PFSK-1 (cell line): ENCODE data around the gene ZFP1.

Experiments used
- FOXP2 ChIP-seq: optimal IDR thresholded peaks from 2 replicates; pipeline ENCODE3; 2011; ENCODE audit warnings: borderline replicate concordance, control low read depth, inconsistent platforms; ENCODE audit not compliant: insufficient read depth; ENCODE audit errors: extremely low read length, extremely low read depth
- POLR2AphosphoS5 ChIP-seq: IDR thresholded peaks from 2 replicates; pipeline ENCODE4 v1.6.1; 2012; ENCODE audit warnings: low read depth, mild to moderate bottlenecking, control low read depth, low read length, moderate library complexity
- SIN3A ChIP-seq: IDR thresholded peaks from 2 replicates; pipeline ENCODE4 v1.6.1; 2012; ENCODE audit warnings: mild to moderate bottlenecking, low read length, moderate library complexity, borderline replicate concordance; ENCODE audit not compliant: insufficient read depth
- TAF1 ChIP-seq: IDR thresholded peaks from 2 replicates; pipeline ENCODE4 v1.6.1; 2012; ENCODE audit warnings: low read length, control low read depth, borderline replicate concordance; ENCODE audit not compliant: insufficient read depth
- TF ChIP-seq, protein P1 (sequence below), 2 experiments: IDR thresholded peaks; 2 replicates each; pipeline versions ENCODE4 v1.6.1 to v1.8.0; 2011 to 2012; ENCODE audit warnings: low read depth in 2 of 2, low read length in 2 of 2, control low read depth in 1 of 2, inconsistent platforms in 1 of 2, mild to moderate bottlenecking in 1 of 2, moderate library complexity in 1 of 2; ENCODE audit not compliant: insufficient read depth in 1 of 2

Gene ZFP1

DNA sequence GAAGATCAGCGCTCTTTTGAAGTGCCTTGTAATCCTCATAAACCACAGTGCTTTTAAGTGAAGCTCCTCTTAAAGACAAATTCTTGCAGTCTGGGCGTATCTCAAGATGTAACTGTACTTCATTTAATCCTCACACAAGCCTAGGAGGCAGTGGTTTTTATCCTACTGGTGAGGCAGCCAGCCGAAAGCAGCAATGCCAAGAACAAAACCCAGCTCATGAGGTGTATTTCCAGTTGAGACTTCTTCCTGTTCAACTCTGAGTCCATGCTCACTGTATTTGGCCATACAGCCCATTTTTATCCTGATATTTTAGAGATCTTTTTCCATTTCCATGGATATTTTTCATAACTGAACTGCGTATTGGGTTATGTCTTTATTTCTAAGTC is 44.9 kb downstream of the ZFP1 start:
- TF ChIP-seq TAF1, result no peak
- TF ChIP-seq SIN3A, result no peak
- TF ChIP-seq, protein P1, sequence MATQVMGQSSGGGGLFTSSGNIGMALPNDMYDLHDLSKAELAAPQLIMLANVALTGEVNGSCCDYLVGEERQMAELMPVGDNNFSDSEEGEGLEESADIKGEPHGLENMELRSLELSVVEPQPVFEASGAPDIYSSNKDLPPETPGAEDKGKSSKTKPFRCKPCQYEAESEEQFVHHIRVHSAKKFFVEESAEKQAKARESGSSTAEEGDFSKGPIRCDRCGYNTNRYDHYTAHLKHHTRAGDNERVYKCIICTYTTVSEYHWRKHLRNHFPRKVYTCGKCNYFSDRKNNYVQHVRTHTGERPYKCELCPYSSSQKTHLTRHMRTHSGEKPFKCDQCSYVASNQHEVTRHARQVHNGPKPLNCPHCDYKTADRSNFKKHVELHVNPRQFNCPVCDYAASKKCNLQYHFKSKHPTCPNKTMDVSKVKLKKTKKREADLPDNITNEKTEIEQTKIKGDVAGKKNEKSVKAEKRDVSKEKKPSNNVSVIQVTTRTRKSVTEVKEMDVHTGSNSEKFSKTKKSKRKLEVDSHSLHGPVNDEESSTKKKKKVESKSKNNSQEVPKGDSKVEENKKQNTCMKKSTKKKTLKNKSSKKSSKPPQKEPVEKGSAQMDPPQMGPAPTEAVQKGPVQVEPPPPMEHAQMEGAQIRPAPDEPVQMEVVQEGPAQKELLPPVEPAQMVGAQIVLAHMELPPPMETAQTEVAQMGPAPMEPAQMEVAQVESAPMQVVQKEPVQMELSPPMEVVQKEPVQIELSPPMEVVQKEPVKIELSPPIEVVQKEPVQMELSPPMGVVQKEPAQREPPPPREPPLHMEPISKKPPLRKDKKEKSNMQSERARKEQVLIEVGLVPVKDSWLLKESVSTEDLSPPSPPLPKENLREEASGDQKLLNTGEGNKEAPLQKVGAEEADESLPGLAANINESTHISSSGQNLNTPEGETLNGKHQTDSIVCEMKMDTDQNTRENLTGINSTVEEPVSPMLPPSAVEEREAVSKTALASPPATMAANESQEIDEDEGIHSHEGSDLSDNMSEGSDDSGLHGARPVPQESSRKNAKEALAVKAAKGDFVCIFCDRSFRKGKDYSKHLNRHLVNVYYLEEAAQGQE (IDR thresholded peaks at IDR 0.05; ENCODE audit: insufficient read depth in 1 of 2, low read depth in 2 of 2, low read length in 2 of 2), result no peak
- TF ChIP-seq FOXP2, result no peak
- no peak for TF ChIP-seq POLR2AphosphoS5

DNA sequence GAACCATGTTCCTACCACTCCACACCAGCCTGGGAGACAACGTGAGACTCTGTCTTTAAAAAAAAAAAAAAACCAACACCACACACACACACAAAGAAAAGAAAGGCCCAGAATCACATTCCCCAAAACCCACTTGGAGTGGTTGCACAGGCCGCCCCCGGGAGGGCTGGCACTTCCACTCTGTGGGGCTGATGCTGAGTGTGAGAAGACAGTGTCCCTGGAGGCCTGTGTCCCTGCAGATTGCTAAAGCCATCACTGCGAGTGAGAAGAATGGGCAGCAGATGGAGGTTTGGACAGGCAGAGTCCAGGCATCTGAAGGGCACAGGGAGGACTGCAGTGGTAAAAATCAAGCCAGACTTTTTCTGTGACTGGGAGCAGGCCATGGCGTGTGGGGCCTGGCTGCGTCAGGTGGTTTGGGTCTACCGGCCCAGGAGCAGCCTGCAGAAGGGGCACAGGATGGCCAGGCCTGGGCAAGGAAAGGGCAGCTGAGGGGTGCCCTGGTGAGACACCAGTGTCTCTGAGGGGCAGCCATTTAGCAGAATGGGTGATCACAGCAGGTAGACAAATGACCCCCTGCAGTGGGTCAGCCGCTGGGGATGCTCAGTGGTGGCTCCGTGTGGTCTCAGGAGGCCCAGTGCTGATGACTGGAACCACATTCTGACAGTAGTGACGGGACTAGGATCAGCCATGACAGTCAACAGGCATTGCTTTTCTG is 45.6 kb downstream of the ZFP1 start:
- TF ChIP-seq FOXP2, result no peak
- TF ChIP-seq, protein P1 (IDR thresholded peaks at IDR 0.05; ENCODE audit: insufficient read depth in 1 of 2, low read depth in 2 of 2, low read length in 2 of 2), result no peak

DNA sequence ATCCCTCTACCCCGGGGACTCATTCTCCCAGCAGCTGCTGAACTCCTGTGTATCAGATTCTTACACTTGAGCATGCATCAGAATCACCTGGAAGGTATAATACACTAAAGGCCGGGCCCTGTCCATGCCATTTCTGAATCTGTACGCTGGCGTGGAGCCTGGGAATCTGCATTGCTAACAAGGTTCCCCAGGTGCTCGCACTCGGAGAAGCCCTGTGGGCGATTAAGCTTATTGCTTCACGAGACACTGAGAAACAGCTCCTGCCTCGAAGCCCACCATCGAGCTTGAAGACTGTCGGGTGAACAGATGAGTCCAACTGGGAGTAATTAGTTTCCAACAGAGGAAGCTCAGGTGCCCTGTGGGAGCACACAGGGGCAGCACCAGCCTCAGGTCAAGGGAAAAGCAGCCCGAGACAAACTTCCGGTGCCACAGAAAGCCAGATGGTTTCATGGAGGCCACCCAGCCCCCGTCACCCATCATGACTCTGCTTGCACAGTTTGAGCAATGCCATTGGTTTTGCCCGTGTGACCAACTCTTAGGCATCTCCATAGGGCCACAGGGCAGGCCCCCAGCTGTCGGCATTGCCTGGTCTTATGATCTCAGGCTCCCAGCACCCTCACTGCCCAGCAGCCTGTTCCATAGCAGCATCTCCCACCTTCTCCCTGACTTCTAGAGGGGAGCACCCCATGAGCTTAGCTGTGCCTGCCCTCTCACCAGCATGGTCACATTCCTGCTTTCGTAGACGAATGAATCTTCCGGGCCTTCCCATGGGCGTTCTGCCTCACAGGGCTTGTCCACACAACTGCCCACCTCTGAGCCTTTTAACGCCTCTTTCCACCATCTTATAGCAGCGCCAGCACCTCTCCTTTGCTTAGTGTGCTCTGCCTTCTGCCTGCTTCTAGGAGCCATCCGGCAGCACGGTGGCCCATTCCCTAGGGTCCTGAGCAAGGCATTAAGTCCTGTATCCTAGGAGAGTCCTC is 47.8 kb downstream of the ZFP1 start:
- TF ChIP-seq, protein P1 (IDR thresholded peaks at IDR 0.05; ENCODE audit: insufficient read depth in 1 of 2, low read depth in 2 of 2, low read length in 2 of 2), result no peak
- TF ChIP-seq TAF1, result no peak
- no peak for TF ChIP-seq FOXP2
- TF ChIP-seq SIN3A, result no peak
- no peak for TF ChIP-seq POLR2AphosphoS5

DNA sequence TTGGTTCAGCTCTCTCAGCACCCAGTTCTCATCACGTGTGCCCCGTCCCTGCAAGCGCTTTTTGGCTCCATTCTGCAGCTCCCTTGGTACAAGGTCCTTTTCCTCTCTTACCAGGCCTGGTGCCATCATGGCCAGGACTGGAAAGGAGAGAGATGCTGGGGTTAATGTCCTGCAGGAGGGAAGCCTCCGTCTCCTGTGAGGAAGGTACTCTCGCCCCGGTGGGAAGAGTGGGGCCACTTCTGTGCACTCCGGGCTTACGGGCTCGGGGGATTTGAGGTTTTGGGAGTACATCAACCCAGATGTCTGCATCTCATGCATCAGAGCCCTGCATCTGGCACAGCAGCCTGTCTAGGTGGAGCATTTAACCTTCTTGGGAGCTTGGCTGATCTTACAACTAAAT is 48.5 kb downstream of the ZFP1 start:
- TF ChIP-seq SIN3A, result no peak
- no peak for TF ChIP-seq FOXP2
- TF ChIP-seq, protein P1 (IDR thresholded peaks at IDR 0.05; ENCODE audit: insufficient read depth in 1 of 2, low read depth in 2 of 2, low read length in 2 of 2), result no peak
- no peak for TF ChIP-seq POLR2AphosphoS5
- no peak for TF ChIP-seq TAF1
